ENCODE data around the gene CAVIN1. TPM values are rescaled to one million over a fixed set of nuclear protein-coding genes. Genes with fewer than 3 reads are reported as not detected.

CAVIN1 gene
- total RNA-seq, 6 donors from 2014 or later: 89.1 to 406 (median 307) TPM

GRCh38 chr17:42405963-42406495 lies 17.0 kb downstream of the CAVIN1 start:
- Histone ChIP-seq H3K36me3 (peaks cover 9 to 35% (median 21%) of the 10 kb centered on the region in 4 donors), H3K4me3 (peak overlapping the region in 1 of 4 donors; percentile 20), H3K9me3 (no peaks in the 10 kb centered on the region), H3K27ac (peak overlapping the region in 3 of 4 donors; percentile 84 to 90 (median 88)), H3K27me3 (no peaks in the 10 kb centered on the region), H3K4me1 (peaks cover 74 to 92% (median 77%) of the 10 kb centered on the region in 4 donors)
- peak; percentile 76 to 92 for ATAC-seq (ENCODE audit: low FRiP score in 2 of 2)
- DNase-seq: peak; percentile 87 to 96
- TF ChIP-seq POLR2AphosphoS5 (IDR thresholded peaks at IDR 0.05): no peak
- TF ChIP-seq, protein P1, sequence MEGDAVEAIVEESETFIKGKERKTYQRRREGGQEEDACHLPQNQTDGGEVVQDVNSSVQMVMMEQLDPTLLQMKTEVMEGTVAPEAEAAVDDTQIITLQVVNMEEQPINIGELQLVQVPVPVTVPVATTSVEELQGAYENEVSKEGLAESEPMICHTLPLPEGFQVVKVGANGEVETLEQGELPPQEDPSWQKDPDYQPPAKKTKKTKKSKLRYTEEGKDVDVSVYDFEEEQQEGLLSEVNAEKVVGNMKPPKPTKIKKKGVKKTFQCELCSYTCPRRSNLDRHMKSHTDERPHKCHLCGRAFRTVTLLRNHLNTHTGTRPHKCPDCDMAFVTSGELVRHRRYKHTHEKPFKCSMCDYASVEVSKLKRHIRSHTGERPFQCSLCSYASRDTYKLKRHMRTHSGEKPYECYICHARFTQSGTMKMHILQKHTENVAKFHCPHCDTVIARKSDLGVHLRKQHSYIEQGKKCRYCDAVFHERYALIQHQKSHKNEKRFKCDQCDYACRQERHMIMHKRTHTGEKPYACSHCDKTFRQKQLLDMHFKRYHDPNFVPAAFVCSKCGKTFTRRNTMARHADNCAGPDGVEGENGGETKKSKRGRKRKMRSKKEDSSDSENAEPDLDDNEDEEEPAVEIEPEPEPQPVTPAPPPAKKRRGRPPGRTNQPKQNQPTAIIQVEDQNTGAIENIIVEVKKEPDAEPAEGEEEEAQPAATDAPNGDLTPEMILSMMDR (IDR thresholded peaks at IDR 0.05): peak; percentile 79 to 92 (median 90)
- WGBS, 2 donors: 37 to 40% methylated on average over 24 to 26 of the region's 26 CpGs

DNA sequence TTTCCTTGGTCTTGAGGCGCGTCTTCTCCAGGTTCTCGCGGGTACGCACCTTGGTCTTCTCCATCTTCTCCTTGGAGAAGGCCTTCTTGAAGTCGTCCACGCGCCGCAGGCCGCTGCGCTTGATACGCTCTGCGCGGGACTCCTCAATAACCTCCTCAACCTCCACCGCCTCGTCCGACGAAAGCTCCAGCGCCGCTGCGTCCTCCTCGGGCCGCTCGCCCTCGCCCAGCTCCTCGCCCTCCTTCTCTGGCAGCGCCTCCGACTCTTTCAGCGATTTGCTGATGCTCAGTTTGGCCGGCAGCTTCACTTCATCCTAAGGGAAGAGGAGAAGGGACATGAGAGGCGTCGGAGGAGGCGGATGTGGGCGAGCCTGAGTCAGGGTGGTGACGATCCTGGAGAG lies 18.0 kb downstream of the CAVIN1 start:
- Histone ChIP-seq H3K36me3 (peaks cover 9 to 35% (median 21%) of the 10 kb centered on the region in 4 donors), H3K27me3 (no peaks in the 10 kb centered on the region), H3K4me3 (no peak overlapping the region), H3K9me3 (no peaks in the 10 kb centered on the region), H3K4me1 (peaks cover 71 to 83% (median 78%) of the 10 kb centered on the region in 4 donors), H3K27ac (peak overlapping the region in 2 of 4 donors; percentile 68 to 90)
- TF ChIP-seq EP300 (IDR thresholded peaks at IDR 0.05): no peak
- TF ChIP-seq, protein P1 (IDR thresholded peaks at IDR 0.05): no peak
- TF ChIP-seq POLR2A (IDR thresholded peaks at IDR 0.05): no peak
- TF ChIP-seq POLR2AphosphoS5 (IDR thresholded peaks at IDR 0.05): no peak
- no peak for ATAC-seq (ENCODE audit: low FRiP score in 2 of 2)
- WGBS, 2 donors: 87 to 91% methylated on average over 35 of the region's 35 CpGs
- DNase-seq: peak in 1 of 2 donors; percentile 83

- no peaks in the 10 kb centered on the region for H3K27me3 ChIP-seq
- H3K4me3 ChIP-seq: no peak overlapping the region
- TF ChIP-seq, protein P1 (IDR thresholded peaks at IDR 0.05): no peak
- ATAC-seq (ENCODE audit: low FRiP score in 2 of 2) (no peak), DNase-seq (peak in 1 of 2 donors; percentile 78)
- no peaks in the 10 kb centered on the region for H3K9me3 ChIP-seq
- peaks cover 65 to 77% (median 73%) of the 10 kb centered on the region in 4 donors for H3K4me1 ChIP-seq
- 86 to 87% methylated on average over 52 to 63 of the region's 63 CpGs for WGBS, 2 donors
- H3K27ac ChIP-seq: peak overlapping the region; percentile 11 to 90 (median 40)
- peaks cover 9 to 35% (median 21%) of the 10 kb centered on the region in 4 donors for H3K36me3 ChIP-seq
Measured at GRCh38 chr17:42404326-42405055, 18.6 kb downstream of the CAVIN1 start.

- Histone ChIP-seq H3K4me3 (no peak overlapping the region), H3K27me3 (no peaks in the 10 kb centered on the region), H3K9me3 (no peaks in the 10 kb centered on the region), H3K4me1 (peaks cover 62 to 65% (median 63%) of the 10 kb centered on the region in 4 donors), H3K27ac (peak overlapping the region; percentile 6 to 76 (median 26)), H3K36me3 (peaks cover 9 to 35% (median 21%) of the 10 kb centered on the region in 4 donors)
- DNase-seq: no peak
- WGBS, 2 donors: 80 to 90% methylated on average over 6 of the region's 6 CpGs
- ATAC-seq (ENCODE audit: low FRiP score in 2 of 2): no peak
- no peak for TF ChIP-seq POLR2A (IDR thresholded peaks at IDR 0.05)
- TF ChIP-seq, protein P1 (IDR thresholded peaks at IDR 0.05): peak in 1 of 6 experiments; percentile 22
Measured at GRCh38 chr17:42403150-42403549, 19.9 kb downstream of the CAVIN1 start.
